NK-92 (cell line): ENCODE measurements around the gene TRIP11.

Source experiments
- DNase-seq: peaks from one replicate; lab custom pipeline; 2025; ENCODE audit not compliant: unreplicated experiment; lab: John Stamatoyannopoulos, UW

TRIP11 gene

GRCh38 chr14:92012121-92012748 lies 27.6 kb downstream of the TRIP11 start:
- no peak for DNase-seq

GRCh38 chr14:92010644-92011043 lies 29.2 kb downstream of the TRIP11 start:
- DNase-seq: no peak

GRCh38 chr14:92009604-92010003 lies 30.3 kb downstream of the TRIP11 start:
- DNase-seq: no peak

GRCh38 chr14:92005019-92005418 lies 34.8 kb downstream of the TRIP11 start:
- no peak for DNase-seq

- DNase-seq: no peak
Measured at GRCh38 chr14:92004062-92004461, 35.8 kb downstream of the TRIP11 start.

GRCh38 chr14:91998667-91999570 lies 40.9 kb downstream of the TRIP11 start:
- DNase-seq: no peak

- DNase-seq: no peak
Measured at GRCh38 chr14:91997492-91997891, 42.4 kb downstream of the TRIP11 start.

- no peak for DNase-seq
Measured at GRCh38 chr14:91996948-91997371, 42.9 kb downstream of the TRIP11 start.

- no peak for DNase-seq
Measured at GRCh38 chr14:91987192-91987591, 52.7 kb downstream of the TRIP11 start.

GRCh38 chr14:91985521-91986255 lies 54.2 kb downstream of the TRIP11 start:
- no peak for DNase-seq

- DNase-seq: no peak
Measured at GRCh38 chr14:91985008-91985407, 54.9 kb downstream of the TRIP11 start.

- DNase-seq: no peak
Measured at GRCh38 chr14:91983588-91983987, 56.3 kb downstream of the TRIP11 start.

GRCh38 chr14:91980157-91980556 lies 59.7 kb downstream of the TRIP11 start:
- no peak for DNase-seq

- DNase-seq: no peak
Measured at GRCh38 chr14:91977884-91978283, 62.0 kb downstream of the TRIP11 start.

- no peak for DNase-seq
Measured at GRCh38 chr14:91975763-91976162, 64.1 kb downstream of the TRIP11 start.

GRCh38 chr14:91971188-91971778 lies 68.6 kb downstream of the TRIP11 start:
- DNase-seq: no peak

GRCh38 chr14:91968280-91968679 lies 71.6 kb downstream of the TRIP11 start:
- no peak for DNase-seq

GRCh38 chr14:91964724-91965123 lies 75.1 kb downstream of the TRIP11 start:
- no peak for DNase-seq

GRCh38 chr14:91964011-91964410 lies 75.8 kb downstream of the TRIP11 start:
- DNase-seq: no peak

GRCh38 chr14:91963465-91963864 lies 76.4 kb downstream of the TRIP11 start:
- no peak for DNase-seq
